Bronchial smooth muscle cell (primary cell): ENCODE data around the gene TVP23C. TPM values are rescaled to one million over a fixed set of nuclear protein-coding genes. Genes with fewer than 3 reads are reported as not detected.

ENCODE experiments used
- total RNA-seq: library from RNA; depleted of rRNA; stranded (reverse); fragments of >200 nt; gene quantifications from 2 replicates; pipeline ENCODE4 v1.2.1, GENCODE V29; 2014

TVP23C gene
- 32.6 and 35.3 TPM in 2 replicates for total RNA-seq

DNA sequence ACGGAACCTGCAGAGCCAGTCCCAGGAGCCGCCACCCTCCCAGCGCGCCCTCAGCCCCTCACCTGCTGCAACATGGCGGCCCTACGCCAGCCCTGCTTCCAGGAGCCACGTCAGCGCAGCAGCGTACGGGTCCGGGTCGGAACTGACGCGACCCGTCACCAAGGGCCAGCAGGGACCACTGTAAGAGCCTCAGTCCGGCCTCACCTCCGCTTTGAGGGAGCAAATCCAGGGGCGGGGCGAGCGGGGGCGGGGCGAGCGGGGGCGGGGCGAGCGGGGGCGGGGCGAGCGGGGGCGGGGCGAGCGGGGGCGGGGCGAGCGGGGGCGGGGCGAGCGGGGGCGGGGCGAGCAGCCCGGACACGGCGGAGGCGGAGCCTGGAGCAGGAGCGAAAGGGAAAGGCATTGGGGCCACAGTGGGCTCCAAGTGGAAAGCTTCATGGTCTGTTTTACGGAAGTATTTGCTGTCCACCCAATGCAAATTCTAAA lies at the start of gene TVP23C:
TSS of gene TVP23C (minus strand) at position 109 of the 483 bp plus-strand sequence. CDS start at position 74, 35 bp downstream.

DNA sequence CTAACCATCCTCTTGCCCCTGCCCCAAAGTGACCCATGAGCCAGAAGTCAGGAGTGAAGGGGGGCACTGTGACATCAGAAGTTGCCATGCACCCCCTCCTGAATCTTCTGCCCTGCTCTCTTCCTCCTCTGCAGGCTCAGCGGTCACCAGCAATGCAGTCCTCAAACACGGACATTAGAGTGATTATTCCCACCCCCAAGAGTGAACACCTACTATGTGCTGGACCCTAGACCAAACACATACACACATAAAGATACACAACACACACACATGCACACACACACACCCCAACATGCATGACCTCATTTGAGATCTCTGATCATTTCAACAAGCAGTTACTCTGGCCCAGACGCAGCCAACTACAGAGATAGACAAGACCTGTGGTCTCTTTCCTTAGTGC lies 95.7 kb downstream of the TVP23C start, which contains the start of gene CDRT4:
TSS of gene CDRT4 (minus strand) at position 30 of the 400 bp plus-strand sequence. CDS start 27,383 bp downstream, outside the sequence.

Other genes with a start within 250 kb of the TVP23C start
- gene TEKT3, start 221.9 kb downstream of the TVP23C start, total RNA-seq: 0.09 TPM in 1 of 2 replicates, not detected in the other
- gene CDRT4, start 95.9 kb downstream of the TVP23C start, total RNA-seq: 1.5 and 1.7 TPM in 2 replicates
- 0.09 and 0.32 TPM in 2 replicates for gene FBXW10B, start 56.2 kb upstream of the TVP23C start, total RNA-seq
- gene TRIM16, start 120.8 kb upstream of the TVP23C start, total RNA-seq: 34.2 and 55.1 TPM in 2 replicates
- 31.7 and 39.4 TPM in 2 replicates for gene ZNF286A, start 136.3 kb upstream of the TVP23C start, total RNA-seq
- under 0.01 and 0.09 TPM in 2 replicates for gene TBC1D26, start 168.8 kb upstream of the TVP23C start, total RNA-seq